Measurements from ENCODE around the gene RANBP3.

- no peak for TF ChIP-seq RARB (CRISPR knock-in tag; IDR thresholded peaks at IDR 0.05)
- no peak for TF ChIP-seq CSDC2 (CRISPR knock-in tag; IDR thresholded peaks at IDR 0.05)
- TF ChIP-seq TCF4 (CRISPR knock-in tag; IDR thresholded peaks at IDR 0.05; ENCODE audit: borderline replicate concordance), result no peak
- TF ChIP-seq PATZ1 (CRISPR knock-in tag; IDR thresholded peaks at IDR 0.05; ENCODE audit: borderline replicate concordance), result no peak
- TF ChIP-seq ESRRG (CRISPR knock-in tag; IDR thresholded peaks at IDR 0.05), result no peak
- no peak for TF ChIP-seq POU6F1 (CRISPR knock-in tag; IDR thresholded peaks at IDR 0.05; ENCODE audit: borderline replicate concordance, low read depth)
- no peak for TF ChIP-seq ZC3H10 (CRISPR knock-in tag; IDR thresholded peaks at IDR 0.05)
- no peak for TF ChIP-seq GLIS3 (CRISPR knock-in tag; IDR thresholded peaks at IDR 0.05)
- no peak for TF ChIP-seq TSHZ2 (CRISPR knock-in tag; IDR thresholded peaks at IDR 0.05)
- TF ChIP-seq CREB5 (CRISPR knock-in tag; IDR thresholded peaks at IDR 0.05; ENCODE audit: low read depth), result no peak
- no peak for TF ChIP-seq ISL1 (CRISPR knock-in tag; IDR thresholded peaks at IDR 0.05)
- TF ChIP-seq ZFP3 (CRISPR knock-in tag; IDR thresholded peaks at IDR 0.05), result no peak
- TF ChIP-seq TOX (CRISPR knock-in tag; IDR thresholded peaks at IDR 0.05; ENCODE audit: borderline replicate concordance), result no peak
- no peak for TF ChIP-seq PPARA (CRISPR knock-in tag; IDR thresholded peaks at IDR 0.05; ENCODE audit: borderline replicate concordance)
Measured at GRCh38 chr19:5940260-5941208, 37.4 kb downstream of the RANBP3 start.

All from SK-N-SH treated with all-trans-retinoic acid at 6 μM for 48 hours (cell line).